ENCODE results near the gene TGM2. TPM values are rescaled to one million over a fixed set of nuclear protein-coding genes. Genes with fewer than 3 reads are reported as not detected.

The TGM2 gene
- total and polyA plus RNA-seq, 9 of the 15 experiments (the other 6 are each of a cell fraction or from before 2014, with no cell fraction given), result 5.5 to 78.5 (median 37.6) TPM

GRCh38 chr20:38158701-38159351, 6.2 kb downstream of the TGM2 start (continued):
- TF ChIP-seq LCOR (CRISPR knock-in tag; IDR thresholded peaks at IDR 0.05) (no peak), RBBP5 (IDR thresholded peaks at IDR 0.05; ENCODE audit: borderline replicate concordance, insufficient read depth, low read length, poor library complexity, severe bottlenecking) (peak; percentile 11), RFX7 (CRISPR knock-in tag; IDR thresholded peaks at IDR 0.05) (no peak), CBFA2T2 (conservative IDR thresholded peaks at IDR 0.05) (peak; percentile 95), SMARCA4 (IDR thresholded peaks at IDR 0.05) (peak; percentile 95), NFRKB (IDR thresholded peaks at IDR 0.05; ENCODE audit: low read depth) (peak; percentile 70; the same call in 1 of the 2 replicates), ZBTB40 (IDR thresholded peaks at IDR 0.05) (0 out of 2 replicates have a peak, but pooled peaks have one; percentile 47), ZBTB40 (CRISPR knock-in tag; IDR thresholded peaks at IDR 0.05) (no peak), KLF13 (tag; IDR thresholded peaks at IDR 0.05; ENCODE audit: borderline replicate concordance, low read depth) (no peak), MBD2 (IDR thresholded peaks at IDR 0.05; ENCODE audit: borderline replicate concordance, low read depth) (peak; percentile 59; the same call in 1 of the 2 replicates), ZNF184 (CRISPR knock-in tag; IDR thresholded peaks at IDR 0.05) (no peak), PHB2 (IDR thresholded peaks at IDR 0.05; ENCODE audit: low read depth) (peak; percentile 79), ZNF655 (CRISPR knock-in tag; IDR thresholded peaks at IDR 0.05) (no peak), KHSRP (IDR thresholded peaks at IDR 0.05) (0 out of 2 replicates have a peak, but pooled peaks have one; percentile 32), GATAD2A (IDR thresholded peaks at IDR 0.05) (peak; percentile 92), NR2C2 (CRISPR knock-in tag; IDR thresholded peaks at IDR 0.05) (peak; percentile 28; the same call in 1 of the 2 replicates), NR2C2 (tag; IDR thresholded peaks at IDR 0.05) (peak; percentile 79), DPF2 (IDR thresholded peaks at IDR 0.05) (peak; percentile 96)
- TF ChIP-seq, protein P1, sequence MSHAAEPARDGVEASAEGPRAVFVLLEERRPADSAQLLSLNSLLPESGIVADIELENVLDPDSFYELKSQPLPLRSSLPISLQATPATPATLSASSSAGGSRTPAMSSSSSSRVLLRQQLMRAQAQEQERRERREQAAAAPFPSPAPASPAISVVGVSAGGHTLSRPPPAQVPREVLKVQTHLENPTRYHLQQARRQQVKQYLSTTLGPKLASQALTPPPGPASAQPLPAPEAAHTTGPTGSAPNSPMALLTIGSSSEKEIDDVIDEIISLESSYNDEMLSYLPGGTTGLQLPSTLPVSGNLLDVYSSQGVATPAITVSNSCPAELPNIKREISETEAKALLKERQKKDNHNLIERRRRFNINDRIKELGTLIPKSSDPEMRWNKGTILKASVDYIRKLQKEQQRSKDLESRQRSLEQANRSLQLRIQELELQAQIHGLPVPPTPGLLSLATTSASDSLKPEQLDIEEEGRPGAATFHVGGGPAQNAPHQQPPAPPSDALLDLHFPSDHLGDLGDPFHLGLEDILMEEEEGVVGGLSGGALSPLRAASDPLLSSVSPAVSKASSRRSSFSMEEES (CRISPR knock-in tag; IDR thresholded peaks at IDR 0.05), result no peak
